SU-DHL-6 (cell line): ENCODE results near the gene KAZALD1.

ENCODE experiments used
- H2AFZ ChIP-seq: fragments of 200-600 bp; sonication (generic); 2 replicates; pipeline ENCODE4 v1.6.1; 2014; ENCODE audit warnings: low read depth, mild to moderate bottlenecking, moderate library complexity, mixed read lengths, antibody characterized with exemption, low read length; ENCODE audit not compliant: severe bottlenecking
- H3F3A ChIP-seq: fragments of 200-600 bp; shearing (Covaris generic); 2 replicates; pipeline ENCODE4 v1.6.0; 2016; ENCODE audit warnings: antibody characterized with exemption, mild to moderate bottlenecking; ENCODE audit not compliant: insufficient read depth
- H3K27ac ChIP-seq: fragments of 200-600 bp; sonication (generic); 2 replicates; pipeline ENCODE4 v1.5.1; 2016; ENCODE audit warnings: low read depth, mild to moderate bottlenecking, low read length, moderate library complexity, mixed read lengths
- H3K27me3 ChIP-seq: fragments of 200-600 bp; sonication (generic), shearing (Covaris generic); 2 replicates; pipeline ENCODE4 v1.6.0; 2014; ENCODE audit warnings: mild to moderate bottlenecking, low read length
- H3K36me3 ChIP-seq: fragments of 200-600 bp; sonication (generic); 2 replicates; pipeline ENCODE4 v1.6.1; 2014; ENCODE audit warnings: mild to moderate bottlenecking, low read length, mixed read lengths
- H3K4me2 ChIP-seq: fragments of 300-600, 200-600 bp; shearing (Covaris generic), sonication (generic); 2 replicates; pipeline ENCODE4 v1.6.0; 2014; ENCODE audit warnings: low read length, low read depth, mild to moderate bottlenecking; ENCODE audit not compliant: poor library complexity, severe bottlenecking
- H3K4me3 ChIP-seq: fragments of 200-600 bp; sonication (generic); 2 replicates; pipeline ENCODE4 v1.5.1; 2014; ENCODE audit warnings: antibody characterized with exemption, low read length, mild to moderate bottlenecking, mixed read lengths; ENCODE audit not compliant: insufficient read depth, poor library complexity, severe bottlenecking
- H3K79me2 ChIP-seq: fragments of 200-600 bp; sonication (generic); 2 replicates; pipeline ENCODE4 v1.6.1; 2014; ENCODE audit warnings: mild to moderate bottlenecking, low read length, moderate library complexity; ENCODE audit not compliant: insufficient read depth
- H3K9ac ChIP-seq: fragments of 200-600 bp; sonication (generic); 2 replicates; pipeline ENCODE4 v1.7.0; 2014; ENCODE audit warnings: mild to moderate bottlenecking, low read length
- H3K9me2 ChIP-seq: fragments of 200-600 bp; sonication (generic); replicated peaks from 2 replicates; pipeline ENCODE4 v1.6.1; 2014; ENCODE audit warnings: low read length; ENCODE audit not compliant: insufficient read depth
- H3K9me3 ChIP-seq: fragments of 200-600 bp; sonication (generic); 2 replicates; pipeline ENCODE4 v1.6.1; 2014; ENCODE audit warnings: low read length, mixed read lengths; ENCODE audit not compliant: insufficient read depth
- H4K20me1 ChIP-seq: fragments of 200-600 bp; sonication (generic); 2 replicates; pipeline ENCODE4 v1.6.1; 2014; ENCODE audit warnings: low read depth, mild to moderate bottlenecking, antibody characterized with exemption, low read length, moderate library complexity, mixed read lengths
- CTCF ChIP-seq: fragments of 200-600 bp; sonication (generic); IDR thresholded peaks from one replicate; pipeline ENCODE4 v1.5.1; 2017; ENCODE audit warnings: antibody characterized with exemption, mild to moderate bottlenecking, low read length, moderate library complexity; ENCODE audit not compliant: insufficient read depth, poor library complexity, severe bottlenecking
- EZH2phosphoT487 ChIP-seq: fragments of 200-600 bp; sonication (generic), shearing (Covaris generic); conservative IDR thresholded peaks from 2 replicates; pipeline ENCODE4 v1.6.1; 2018; ENCODE audit warnings: mild to moderate bottlenecking, antibody characterized with exemption, low read length, moderate library complexity, mixed read lengths

KAZALD1 gene

GRCh38 chr10:101071267-101071884 is 9.6 kb downstream of the KAZALD1 start:
- Histone ChIP-seq H3K4me2 (no peak overlapping the region), H3K27me3 (no peaks in the 10 kb centered on the region), H3K9me2 (no peaks in the 10 kb centered on the region), H3K4me3 (no peak overlapping the region), H3K79me2 (no peaks in the 10 kb centered on the region), H2AFZ (no peak overlapping the region), H4K20me1 (no peaks in the 10 kb centered on the region), H3K36me3 (no peaks in the 10 kb centered on the region), H3K9me3 (no peaks in the 10 kb centered on the region), H3F3A (no peaks in the 10 kb centered on the region), H3K27ac (no peak overlapping the region), H3K9ac (no peak overlapping the region)
- no peak for TF ChIP-seq CTCF
- no peak for TF ChIP-seq EZH2phosphoT487

GRCh38 chr10:101071885-101072433 is 10.2 kb downstream of the KAZALD1 start:
- no peak overlapping the region for H3K4me2 ChIP-seq
- H4K20me1 ChIP-seq: no peaks in the 10 kb centered on the region
- H3K9me2 ChIP-seq: no peaks in the 10 kb centered on the region
- H3K36me3 ChIP-seq: no peaks in the 10 kb centered on the region
- H2AFZ ChIP-seq: no peak overlapping the region
- TF ChIP-seq CTCF (no peak), EZH2phosphoT487 (no peak)
- H3K79me2 ChIP-seq: no peaks in the 10 kb centered on the region
- H3K27ac ChIP-seq: no peak overlapping the region
- H3K4me3 ChIP-seq: no peak overlapping the region
- no peaks in the 10 kb centered on the region for H3K27me3 ChIP-seq
- no peaks in the 10 kb centered on the region for H3F3A ChIP-seq
- H3K9me3 ChIP-seq: no peaks in the 10 kb centered on the region
- no peak overlapping the region for H3K9ac ChIP-seq

- Histone ChIP-seq H3F3A (no peaks in the 10 kb centered on the region), H3K9ac (no peak overlapping the region), H4K20me1 (no peaks in the 10 kb centered on the region), H3K27me3 (no peaks in the 10 kb centered on the region), H3K36me3 (no peaks in the 10 kb centered on the region), H3K27ac (no peak overlapping the region), H3K4me2 (no peak overlapping the region), H3K4me3 (no peak overlapping the region), H3K79me2 (no peaks in the 10 kb centered on the region), H3K9me2 (no peaks in the 10 kb centered on the region), H2AFZ (no peak overlapping the region), H3K9me3 (no peaks in the 10 kb centered on the region)
- no peak for TF ChIP-seq EZH2phosphoT487
- TF ChIP-seq CTCF: no peak
Measured at GRCh38 chr10:101072923-101073322, 11.1 kb downstream of the KAZALD1 start.
